ENCODE measurements around the gene TRPV3. TPM values are rescaled to one million over a fixed set of nuclear protein-coding genes. Genes with fewer than 3 reads are reported as not detected.
"Not testable (repeated sequence)": the region's sequence is repeated elsewhere in the genome, so short reads cannot be mapped to it uniquely, and the experiment has no call there.

The TRPV3 gene
- total and polyA plus RNA-seq, 2 donors from 2014 or later: 0.13 to 1.2 TPM

GRCh38 chr17:3565143-3565542 is 7.5 kb upstream of the TRPV3 start:
- no peak for FAIRE-seq

GRCh38 chr17:3564241-3564640 is 6.6 kb upstream of the TRPV3 start:
- H3K4me3 ChIP-seq (ENCODE audit: low read length in 3 of 3); FAIRE-seq; H3K27ac ChIP-seq (ENCODE audit: low read depth in 2 of 2, low read length in 2 of 2); H3K9me3 ChIP-seq (ENCODE audit: control insufficient read depth in 2 of 3, insufficient read depth in 1 of 3, low read length in 3 of 3); H3K9ac ChIP-seq (ENCODE audit: low read length in 3 of 3); H3K27me3 ChIP-seq (ENCODE audit: control insufficient read depth, insufficient read depth, low read length); H3K4me1 ChIP-seq (ENCODE audit: control insufficient read depth in 2 of 3, insufficient read depth in 2 of 3, low read depth in 1 of 3, low read length in 3 of 3); intact Hi-C loops (cut with DNase I): not testable (repeated sequence)
- peak in 1 of 5 donors; percentile 46 for DNase-seq
- peaks cover 5 to 11% (median 7%) of the 10 kb centered on the region in 3 donors for H3K36me3 ChIP-seq (ENCODE audit: control insufficient read depth in 2 of 3, insufficient read depth in 3 of 3, low read length in 3 of 3)

More at GRCh38 chr17:3565143-3565542, 7.5 kb upstream of the TRPV3 start:
- Histone ChIP-seq H3K4me3 (ENCODE audit: low read length in 3 of 3) (no peak overlapping the region), H3K27ac (ENCODE audit: low read depth in 2 of 2, low read length in 2 of 2) (no peak overlapping the region), H3K27me3 (ENCODE audit: control insufficient read depth, insufficient read depth, low read length) (no peaks in the 10 kb centered on the region), H3K9ac (ENCODE audit: low read length in 3 of 3) (no peak overlapping the region), H3K4me1 (ENCODE audit: control insufficient read depth in 2 of 3, insufficient read depth in 2 of 3, low read depth in 1 of 3, low read length in 3 of 3) (no peaks in the 10 kb centered on the region), H3K9me3 (ENCODE audit: control insufficient read depth in 2 of 3, insufficient read depth in 1 of 3, low read length in 3 of 3) (no peaks in the 10 kb centered on the region), H3K36me3 (ENCODE audit: control insufficient read depth in 2 of 3, insufficient read depth in 3 of 3, low read length in 3 of 3) (peaks cover 5 to 11% (median 7%) of the 10 kb centered on the region in 3 donors)
- TF ChIP-seq CTCF (IDR thresholded peaks at IDR 0.05; ENCODE audit: borderline replicate concordance, extremely low read depth, insufficient read depth): no peak
- intact Hi-C loops (cut with DNase I): no loop called here
- no peak for DNase-seq

- Histone ChIP-seq H3K9me3 (ENCODE audit: control insufficient read depth in 2 of 3, insufficient read depth in 1 of 3, low read length in 3 of 3) (no peaks in the 10 kb centered on the region), H3K27ac (ENCODE audit: low read depth in 2 of 2, low read length in 2 of 2) (no peak overlapping the region), H3K36me3 (ENCODE audit: control insufficient read depth in 2 of 3, insufficient read depth in 3 of 3, low read length in 3 of 3) (no peaks in the 10 kb centered on the region), H3K4me1 (ENCODE audit: control insufficient read depth in 2 of 3, insufficient read depth in 2 of 3, low read depth in 1 of 3, low read length in 3 of 3) (no peaks in the 10 kb centered on the region), H3K9ac (ENCODE audit: low read length in 3 of 3) (no peak overlapping the region), H3K27me3 (ENCODE audit: control insufficient read depth, insufficient read depth, low read length) (no peaks in the 10 kb centered on the region), H3K4me3 (ENCODE audit: low read length in 3 of 3) (no peak overlapping the region)
- peak in 1 of 5 donors; percentile 56 for DNase-seq
- intact Hi-C loops (cut with DNase I): no loop called here
- TF ChIP-seq CTCF (IDR thresholded peaks at IDR 0.05; ENCODE audit: borderline replicate concordance, extremely low read depth, insufficient read depth): no peak
- FAIRE-seq: no peak
These were observed 1.6 kb upstream of the TRPV3 start for GRCh38 chr17:3559270-3559645.

- H3K27me3 ChIP-seq (ENCODE audit: control insufficient read depth, insufficient read depth, low read length): no peaks in the 10 kb centered on the region
- H3K9ac ChIP-seq (ENCODE audit: low read length in 3 of 3): no peak overlapping the region
- no peak overlapping the region for H3K4me3 ChIP-seq (ENCODE audit: low read length in 3 of 3)
- H3K27ac ChIP-seq (ENCODE audit: low read depth in 2 of 2, low read length in 2 of 2): no peak overlapping the region
- no peaks in the 10 kb centered on the region for H3K36me3 ChIP-seq (ENCODE audit: control insufficient read depth in 2 of 3, insufficient read depth in 3 of 3, low read length in 3 of 3)
- DNase-seq (peak in 2 of 5 donors; percentile 34 to 65), FAIRE-seq (no peak)
- intact Hi-C loops (cut with DNase I): no loop called here
- no peaks in the 10 kb centered on the region for H3K9me3 ChIP-seq (ENCODE audit: control insufficient read depth in 2 of 3, insufficient read depth in 1 of 3, low read length in 3 of 3)
- no peaks in the 10 kb centered on the region for H3K4me1 ChIP-seq (ENCODE audit: control insufficient read depth in 2 of 3, insufficient read depth in 2 of 3, low read depth in 1 of 3, low read length in 3 of 3)
- no peak for TF ChIP-seq CTCF (IDR thresholded peaks at IDR 0.05; ENCODE audit: borderline replicate concordance, extremely low read depth, insufficient read depth)
These were observed 1.1 kb upstream of the TRPV3 start for GRCh38 chr17:3558603-3559269.
